Activated CD8-positive, alpha-beta T cell treated with anti-CD3 and anti-CD28 coated beads for 36 hours (primary cell): Measurements from ENCODE around the gene YBX3. TPM values are rescaled to one million over a fixed set of nuclear protein-coding genes. Genes with fewer than 3 reads are reported as not detected.

Source experiments
- ATAC-seq: fragments of 200-7000 bp; cut with Tn5 transposase; one replicate; pipeline ENCODE4 v1.10.0; 2021; ENCODE audit warnings: mild to moderate bottlenecking, moderate library complexity
- CTCF ChIA-PET: fragments of 350-600 bp; sonication (Branson Sonifier 250); formaldehyde crosslinking; loops from one replicate; lab custom pipeline; 2021; ENCODE audit warnings: antibody characterized with exemption; lab: Charles Lee
- POLR2A ChIA-PET: fragments of 350-600 bp; sonication (Branson Sonifier 250); formaldehyde crosslinking; loops from one replicate; lab custom pipeline; 2021; ENCODE audit warnings: antibody characterized with exemption; lab: Charles Lee
- DNase-seq: peaks from one replicate; pipeline ENCODE4 v3.0.0-alpha.2; 2020
- H3K27ac Mint-ChIP-seq: one replicate; pipeline ENCODE4 v1.8.0; 2021; ENCODE audit warnings: mild to moderate bottlenecking, mixed read lengths
- H3K27me3 Mint-ChIP-seq: one replicate; pipeline ENCODE4 v1.8.0; 2021; ENCODE audit warnings: mixed read lengths
- H3K36me3 Mint-ChIP-seq: one replicate; pipeline ENCODE4 v1.8.0; 2021; ENCODE audit warnings: low read depth, mixed read lengths
- H3K4me1 Mint-ChIP-seq: one replicate; pipeline ENCODE4 v1.8.0; 2021; ENCODE audit warnings: low read depth, mixed read lengths
- H3K4me3 Mint-ChIP-seq: one replicate; pipeline ENCODE4 v1.8.0; 2021; ENCODE audit warnings: mild to moderate bottlenecking, moderate library complexity, mixed read lengths
- H3K9me3 Mint-ChIP-seq: one replicate; pipeline ENCODE4 v1.8.0; 2021; ENCODE audit warnings: mixed read lengths
- CTCF ChIP-seq: fragments of 200-600 bp; IDR thresholded peaks from one replicate; pipeline ENCODE4 v1.8.0; 2022; ENCODE audit warnings: antibody characterized with exemption, mild to moderate bottlenecking
- intact Hi-C: fragments of 100-400 bp; cut with micrococcal nuclease; formaldehyde crosslinking; loops from one replicate; pipeline ENCODE4 v1.10.0; 2022
- total RNA-seq, 2 experiments: library from RNA; stranded (reverse); gene quantifications; one replicate each; pipeline ENCODE4 v1.2.3, GENCODE V29; 2021

Gene YBX3
- total RNA-seq, 2 experiments from 2014 or later = 258 to 273 TPM

GRCh38 chr12:10663869-10664268 is 59.3 kb downstream of the YBX3 start:
- ATAC-seq (no peak), DNase-seq (no peak)
- Mint-ChIP-seq H3K9me3 (no peaks in the 10 kb centered on the region), H3K4me3 (no peak overlapping the region), H3K27ac (no peak overlapping the region), H3K4me1 (peaks cover 7% of the 10 kb centered on the region), H3K27me3 (peaks cover 6% of the 10 kb centered on the region), H3K36me3 (no peaks in the 10 kb centered on the region)
- intact Hi-C loops = no loop called here
- CTCF ChIA-PET = no interaction called here
- POLR2A ChIA-PET = no interaction called here
- TF ChIP-seq CTCF = no peak

- peaks cover 6% of the 10 kb centered on the region for H3K27me3 Mint-ChIP-seq
- CTCF ChIA-PET = no interaction called here
- H3K4me3 Mint-ChIP-seq = no peak overlapping the region
- TF ChIP-seq CTCF = no peak
- peaks cover 1% of the 10 kb centered on the region for H3K36me3 Mint-ChIP-seq
- H3K4me1 Mint-ChIP-seq = no peaks in the 10 kb centered on the region
- intact Hi-C loops = no loop called here
- ATAC-seq (no peak), DNase-seq (no peak)
- H3K9me3 Mint-ChIP-seq = no peaks in the 10 kb centered on the region
- POLR2A ChIA-PET = no interaction called here
- H3K27ac Mint-ChIP-seq = no peak overlapping the region
Measured at GRCh38 chr12:10661338-10661737, 61.8 kb downstream of the YBX3 start.

- TF ChIP-seq CTCF = no peak
- Mint-ChIP-seq H3K4me3 (no peak overlapping the region), H3K36me3 (peaks cover 1% of the 10 kb centered on the region), H3K27ac (no peak overlapping the region), H3K4me1 (no peaks in the 10 kb centered on the region), H3K9me3 (peaks cover 2% of the 10 kb centered on the region), H3K27me3 (no peaks in the 10 kb centered on the region)
- ChIA-PET CTCF (no interaction called here), POLR2A (no interaction called here)
- DNase-seq = no peak
- intact Hi-C loops = no loop called here
- no peak for ATAC-seq
Measured at GRCh38 chr12:10654003-10654402, 69.1 kb downstream of the YBX3 start.

- no peak overlapping the region for H3K27ac Mint-ChIP-seq
- peaks cover 4% of the 10 kb centered on the region for H3K36me3 Mint-ChIP-seq
- ChIA-PET POLR2A (no interaction called here), CTCF (no interaction called here)
- intact Hi-C loops = no loop called here
- H3K9me3 Mint-ChIP-seq = peaks cover 6% of the 10 kb centered on the region
- no peaks in the 10 kb centered on the region for H3K4me1 Mint-ChIP-seq
- DNase-seq (no peak), ATAC-seq (no peak)
- no peak for TF ChIP-seq CTCF
- no peaks in the 10 kb centered on the region for H3K27me3 Mint-ChIP-seq
- H3K4me3 Mint-ChIP-seq = no peak overlapping the region
Measured at GRCh38 chr12:10652192-10652591, 70.9 kb downstream of the YBX3 start.

Other genes with a start within 250 kb of the YBX3 start
- 1 to 10 TPM; 3.3 to 3.8 TPM for gene EIF2S3B, start 217.4 kb downstream of the YBX3 start, total RNA-seq
- gene MAGOHB, start 109.7 kb downstream of the YBX3 start, total RNA-seq = 10 to 100 TPM; 80.4 to 85.6 TPM
- gene STYK1, start 49.3 kb downstream of the YBX3 start, total RNA-seq = 1 to 10 TPM in 1 of 2 experiments, under 1 TPM in 1; 0.70 to 1.1 TPM
- not detected for gene TAS2R7, start 79.3 kb upstream of the YBX3 start, total RNA-seq
- not detected for gene TAS2R8, start 84.0 kb upstream of the YBX3 start, total RNA-seq
- gene TAS2R9, start 86.8 kb upstream of the YBX3 start, total RNA-seq = not detected
- gene TAS2R10, start 103.0 kb upstream of the YBX3 start, total RNA-seq = not detected
- gene PRR4, start 126.2 kb upstream of the YBX3 start, total RNA-seq = 1 to 10 TPM in 1 of 2 experiments, under 1 TPM in 1; 0.69 to 3.2 TPM
- 10 to 100 TPM in 1 of 2 experiments, 1 to 10 TPM in 1; 8.1 to 12.0 TPM for gene PRH1, start 160.9 kb upstream of the YBX3 start, total RNA-seq
- gene TAS2R13, start 186.2 kb upstream of the YBX3 start, total RNA-seq = under 1 TPM; 0.31 to 0.36 TPM
- gene PRH2, start 205.9 kb upstream of the YBX3 start, total RNA-seq = not detected
- 1 to 10 TPM in 1 of 2 experiments, under 1 TPM in 1; 0.97 to 1.0 TPM for gene TAS2R14, start 215.9 kb upstream of the YBX3 start, total RNA-seq